Femur (tissue), 1 donor: ENCODE data around the gene NATD1.

ENCODE experiments used
- DNase-seq: peaks from one replicate; pipeline ENCODE4 v3.0.0-alpha.2; 2017

NATD1 gene

DNA sequence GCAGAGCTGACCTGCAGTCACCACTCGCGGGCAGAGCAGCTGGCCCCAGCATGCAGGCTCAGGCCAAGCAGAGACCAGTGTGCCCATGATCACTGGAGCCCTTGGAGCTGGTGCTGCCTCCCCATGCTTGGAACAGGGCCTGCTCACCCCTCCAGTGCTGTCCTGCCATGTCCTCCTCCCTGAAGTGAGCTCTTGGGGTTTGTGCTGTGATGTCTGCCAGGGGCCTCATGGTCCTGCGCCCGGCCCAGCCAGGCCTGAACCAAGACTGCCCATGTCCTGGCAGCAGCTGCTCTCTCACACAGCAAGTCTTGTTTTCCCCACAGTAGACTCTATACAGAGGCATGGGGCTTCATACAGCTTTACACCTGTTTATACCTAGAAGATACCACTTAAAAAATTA is 63.8 kb downstream of the NATD1 start:
- DNase-seq = no peak
